ENCODE measurements around the gene RARG.

DNA sequence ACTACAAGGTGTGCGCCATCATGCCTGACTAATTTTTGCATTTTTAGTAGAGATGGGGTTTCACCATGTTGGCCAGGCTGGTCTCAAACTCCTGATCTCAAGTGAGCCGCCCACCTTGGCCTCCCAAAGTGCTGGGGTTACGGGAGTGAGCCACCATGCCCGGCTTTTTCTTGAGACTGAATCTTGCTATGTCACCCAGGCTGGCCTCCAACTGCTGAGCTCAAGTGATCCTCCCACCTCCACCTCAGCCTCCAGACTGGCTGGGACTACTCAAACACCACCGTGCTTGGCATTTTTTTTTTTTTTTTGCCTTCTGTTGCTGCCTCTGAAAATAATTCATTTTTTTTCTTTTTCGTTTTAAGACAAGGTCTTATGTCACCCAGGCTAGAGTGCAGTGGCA is 27.9 kb upstream of the RARG start:
- TF ChIP-seq CTCF (IDR thresholded peaks at IDR 0.05) (no peak), POLR2A (IDR thresholded peaks at IDR 0.05) (no peak), POLR2AphosphoS5 (IDR thresholded peaks at IDR 0.05; ENCODE audit: insufficient read depth in 1 of 2, low read depth in 1 of 2) (no peak)
